Neural crest cell (in vitro differentiated cells): ENCODE data around the gene CCDC69. TPM values are rescaled to one million over a fixed set of nuclear protein-coding genes. Genes with fewer than 3 reads are reported as not detected.

Experiments used
- DNase-seq: peaks from one replicate; pipeline ENCODE4 v3.0.0; 2021; ENCODE audit warnings: low read depth, mixed read lengths, low spot score
- H3K27ac Mint-ChIP-seq: one replicate; pipeline ENCODE4 v1.8.0; 2021; ENCODE audit warnings: mild to moderate bottlenecking, mixed read lengths; ENCODE audit not compliant: unreplicated experiment
- H3K27me3 Mint-ChIP-seq: 2 replicates; pipeline ENCODE4 v1.8.0; 2021; ENCODE audit warnings: low read depth, mild to moderate bottlenecking, mixed read lengths
- H3K36me3 Mint-ChIP-seq: 2 replicates; pipeline ENCODE4 v1.8.0; 2021; ENCODE audit warnings: low read depth, mild to moderate bottlenecking, mixed read lengths
- H3K4me1 Mint-ChIP-seq: 2 replicates; pipeline ENCODE4 v1.8.0; 2021; ENCODE audit warnings: mixed read lengths
- H3K4me3 Mint-ChIP-seq: one replicate; pipeline ENCODE4 v1.8.0; 2021; ENCODE audit warnings: mild to moderate bottlenecking, mixed read lengths
- H3K9me3 Mint-ChIP-seq: 2 replicates; pipeline ENCODE4 v1.8.0; 2021; ENCODE audit warnings: mixed read lengths
- total RNA-seq: library from RNA; stranded (reverse); gene quantifications from 2 replicates; pipeline ENCODE4 v1.2.1, GENCODE V29; 2021
- TF ChIP-seq, protein P1 (sequence below): fragments of 200-600 bp; sonication (generic); conservative IDR thresholded peaks from 2 replicates; pipeline ENCODE4 v1.5.0; 2021; ENCODE audit warnings: antibody characterized with exemption, mild to moderate bottlenecking

Gene CCDC69
- total RNA-seq, 1 donor from 2014 or later: 1.7 TPM

DNA sequence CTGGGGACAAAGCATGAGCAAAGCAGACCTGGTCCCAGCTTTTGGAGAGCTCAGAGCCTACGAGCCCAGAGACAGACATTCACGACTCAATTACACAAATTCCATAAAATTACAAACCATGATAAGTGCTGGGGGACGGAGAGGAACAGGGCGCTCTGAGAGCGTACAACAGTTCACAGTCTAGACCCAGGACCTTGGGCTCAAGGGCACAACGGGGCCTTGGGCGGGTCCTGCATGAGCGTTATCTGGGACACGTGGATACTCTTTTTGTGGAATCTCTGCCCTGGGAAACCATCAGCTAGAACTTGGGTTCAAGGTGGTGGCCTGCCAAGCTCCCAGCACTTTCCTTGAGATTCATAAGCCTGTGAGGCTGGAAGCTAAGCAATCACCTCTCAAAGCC is 56.9 kb downstream of the CCDC69 start:
- H3K4me1 Mint-ChIP-seq: peaks cover 7% of the 10 kb centered on the region
- H3K27me3 Mint-ChIP-seq: no peaks in the 10 kb centered on the region
- H3K36me3 Mint-ChIP-seq: no peaks in the 10 kb centered on the region

DNA sequence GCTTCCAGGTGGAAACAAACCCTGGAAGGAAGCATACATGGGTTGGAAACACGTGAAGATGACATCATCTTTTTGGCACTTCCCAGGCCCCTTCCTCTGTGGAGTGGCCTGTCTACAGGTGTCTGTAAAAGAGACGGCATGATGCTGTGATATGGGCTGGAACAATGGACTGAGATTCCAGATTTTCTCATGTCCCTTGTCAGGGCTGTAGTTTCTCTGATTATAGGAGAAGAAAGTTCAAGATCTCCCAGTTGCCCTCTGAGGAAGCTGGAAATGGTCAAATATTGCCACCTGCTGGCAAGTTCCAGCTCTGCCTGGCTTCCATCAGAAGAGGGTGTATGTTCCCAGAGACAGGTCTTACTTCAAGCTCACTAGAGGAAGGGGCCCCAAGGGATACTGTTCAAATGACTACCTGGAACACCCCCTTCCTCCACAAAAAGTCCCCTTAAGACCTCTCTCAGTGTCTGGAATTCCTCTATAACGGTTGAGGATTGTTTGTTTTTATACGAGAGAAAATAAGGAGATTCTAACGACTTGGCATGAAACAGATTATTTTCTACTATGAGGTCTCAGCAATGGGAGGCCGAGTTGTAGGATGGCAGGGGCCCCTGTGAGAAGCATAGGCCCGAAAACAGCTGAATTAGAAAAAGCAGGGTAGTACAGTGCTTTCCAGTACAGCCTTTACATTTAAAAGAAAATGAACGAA is 59.1 kb downstream of the CCDC69 start:
- DNase-seq: peak; percentile 79
- H3K9me3 Mint-ChIP-seq: no peaks in the 10 kb centered on the region
- H3K4me3 Mint-ChIP-seq: peak overlapping the region; percentile 40
- H3K27ac Mint-ChIP-seq: no peak overlapping the region
- H3K27me3 Mint-ChIP-seq: no peaks in the 10 kb centered on the region
- H3K36me3 Mint-ChIP-seq: no peaks in the 10 kb centered on the region
- H3K4me1 Mint-ChIP-seq: peaks cover 7% of the 10 kb centered on the region
- TF ChIP-seq, protein P1, sequence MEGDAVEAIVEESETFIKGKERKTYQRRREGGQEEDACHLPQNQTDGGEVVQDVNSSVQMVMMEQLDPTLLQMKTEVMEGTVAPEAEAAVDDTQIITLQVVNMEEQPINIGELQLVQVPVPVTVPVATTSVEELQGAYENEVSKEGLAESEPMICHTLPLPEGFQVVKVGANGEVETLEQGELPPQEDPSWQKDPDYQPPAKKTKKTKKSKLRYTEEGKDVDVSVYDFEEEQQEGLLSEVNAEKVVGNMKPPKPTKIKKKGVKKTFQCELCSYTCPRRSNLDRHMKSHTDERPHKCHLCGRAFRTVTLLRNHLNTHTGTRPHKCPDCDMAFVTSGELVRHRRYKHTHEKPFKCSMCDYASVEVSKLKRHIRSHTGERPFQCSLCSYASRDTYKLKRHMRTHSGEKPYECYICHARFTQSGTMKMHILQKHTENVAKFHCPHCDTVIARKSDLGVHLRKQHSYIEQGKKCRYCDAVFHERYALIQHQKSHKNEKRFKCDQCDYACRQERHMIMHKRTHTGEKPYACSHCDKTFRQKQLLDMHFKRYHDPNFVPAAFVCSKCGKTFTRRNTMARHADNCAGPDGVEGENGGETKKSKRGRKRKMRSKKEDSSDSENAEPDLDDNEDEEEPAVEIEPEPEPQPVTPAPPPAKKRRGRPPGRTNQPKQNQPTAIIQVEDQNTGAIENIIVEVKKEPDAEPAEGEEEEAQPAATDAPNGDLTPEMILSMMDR: peak; percentile 96

More for the DNA sequence above, 56.9 kb downstream of the CCDC69 start:
- TF ChIP-seq, protein P1: no peak
- Mint-ChIP-seq H3K9me3 (no peaks in the 10 kb centered on the region), H3K4me3 (no peak overlapping the region), H3K27ac (no peak overlapping the region)
- no peak for DNase-seq

DNA sequence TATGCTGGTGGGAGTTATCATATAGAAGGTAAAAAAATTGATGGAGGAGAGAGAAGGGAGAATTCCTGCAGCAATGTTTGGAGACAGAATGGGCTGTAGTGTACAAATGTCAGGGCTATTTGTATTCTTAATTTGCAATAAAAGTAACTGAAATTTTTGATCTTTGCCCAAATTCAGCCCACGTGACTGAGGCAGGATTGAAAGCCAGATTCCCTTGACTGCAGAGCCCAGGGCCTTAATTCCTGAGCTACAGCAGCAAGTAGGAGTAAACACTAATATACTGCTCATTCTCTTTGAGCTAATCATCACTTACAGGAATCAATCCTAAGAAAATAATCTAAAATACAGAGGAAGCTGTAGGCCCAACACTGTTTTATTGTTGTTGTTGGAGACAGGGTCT is 61.1 kb downstream of the CCDC69 start:
- H3K4me3 Mint-ChIP-seq: no peak overlapping the region
- no peaks in the 10 kb centered on the region for H3K36me3 Mint-ChIP-seq
- TF ChIP-seq, protein P1: no peak
- H3K27ac Mint-ChIP-seq: no peak overlapping the region
- no peak for DNase-seq
- peaks cover 14% of the 10 kb centered on the region for H3K4me1 Mint-ChIP-seq
- H3K27me3 Mint-ChIP-seq: no peaks in the 10 kb centered on the region
- H3K9me3 Mint-ChIP-seq: no peaks in the 10 kb centered on the region

DNA sequence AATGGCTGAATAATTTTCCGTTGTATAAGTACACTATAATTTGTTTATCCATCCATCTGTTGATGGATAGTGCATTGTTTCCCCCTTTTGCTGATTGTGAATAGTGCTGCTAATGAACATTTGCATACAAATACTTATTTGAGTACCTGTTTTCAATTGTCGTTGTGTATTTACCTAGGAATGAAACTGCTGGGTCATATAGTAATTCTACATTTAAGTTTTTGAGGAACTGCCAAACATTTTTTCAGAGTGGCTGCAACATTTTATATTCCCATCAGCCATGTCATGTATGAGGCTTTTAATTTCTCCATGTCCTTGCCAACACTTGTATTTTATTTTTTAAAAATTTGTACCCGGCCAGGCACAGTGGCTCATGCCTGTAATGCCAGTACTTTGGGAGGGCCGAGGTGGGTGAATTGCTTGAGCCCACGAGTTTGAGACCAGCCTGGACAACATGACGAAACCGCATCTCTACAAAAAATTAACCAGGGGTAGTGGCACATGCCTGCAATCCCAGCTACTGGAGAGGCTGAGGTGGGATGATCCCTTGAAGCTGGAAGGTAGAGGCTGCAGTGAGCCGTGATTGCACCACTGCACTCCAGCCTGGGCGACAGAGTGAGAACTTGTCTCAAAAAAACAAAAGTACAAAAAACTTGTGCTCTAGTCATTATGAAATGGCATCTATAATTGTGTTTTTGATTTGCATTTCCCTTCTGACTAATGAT is 64.1 kb downstream of the CCDC69 start:
- Mint-ChIP-seq H3K36me3 (no peaks in the 10 kb centered on the region), H3K9me3 (no peaks in the 10 kb centered on the region), H3K27ac (no peak overlapping the region), H3K4me1 (peaks cover 34% of the 10 kb centered on the region), H3K4me3 (peak overlapping the region; percentile 37), H3K27me3 (no peaks in the 10 kb centered on the region)
- TF ChIP-seq, protein P1: no peak
- no peak for DNase-seq

DNA sequence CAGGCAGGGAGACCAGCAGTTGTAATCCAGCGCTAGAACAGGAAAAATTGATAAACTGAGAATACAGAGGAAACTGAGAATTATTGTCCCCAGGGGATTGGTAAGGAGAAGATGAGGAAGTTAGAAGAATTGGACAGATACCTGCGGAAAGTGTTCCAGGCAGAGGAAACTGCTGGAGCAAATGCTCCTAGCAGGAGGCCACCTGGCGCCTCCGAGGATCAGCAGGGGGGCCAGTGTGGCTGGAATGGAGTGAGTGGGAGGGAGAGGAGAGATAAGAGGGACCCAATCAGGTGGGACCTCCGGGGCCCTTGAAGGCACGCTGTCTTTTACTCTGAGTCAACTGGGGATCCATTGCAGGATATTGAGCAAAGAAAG is 65.6 kb downstream of the CCDC69 start:
- H3K36me3 Mint-ChIP-seq: no peaks in the 10 kb centered on the region
- H3K4me3 Mint-ChIP-seq: peak overlapping the region; percentile 94
- TF ChIP-seq, protein P1: no peak
- DNase-seq: no peak
- no peaks in the 10 kb centered on the region for H3K9me3 Mint-ChIP-seq
- H3K27me3 Mint-ChIP-seq: no peaks in the 10 kb centered on the region
- peaks cover 39% of the 10 kb centered on the region for H3K4me1 Mint-ChIP-seq
- no peak overlapping the region for H3K27ac Mint-ChIP-seq
